GM11168 (cell line): ENCODE data around the gene MYO18B.

Experiments
- in situ Hi-C: fragments of 300-500 bp; cut with MboI; formaldehyde crosslinking; loops from one replicate; pipeline ENCODE4 v1.12.0; 2022; ENCODE audit warnings: low sequenced_read_pairs; ENCODE audit not compliant: unreplicated experiment

The MYO18B gene

DNA sequence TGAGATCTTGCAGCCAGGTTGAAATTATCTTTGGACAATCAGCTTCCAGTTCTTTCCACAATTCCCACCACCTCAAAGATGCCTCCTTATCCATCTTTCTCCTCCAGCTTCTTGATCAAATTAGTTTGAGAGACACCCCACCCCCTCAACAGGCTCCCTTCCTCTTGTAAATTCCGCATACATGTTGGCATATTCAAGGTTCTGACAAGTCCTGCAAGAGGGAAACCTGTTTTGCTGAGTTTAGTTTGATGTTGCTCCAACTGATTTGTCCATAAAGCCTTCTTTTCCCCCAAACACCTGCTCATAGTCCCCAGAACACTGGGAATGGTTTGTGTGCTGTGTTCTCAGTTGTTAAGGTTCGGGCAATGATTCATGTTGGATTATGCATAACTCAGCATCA, 73.6 kb downstream of the MYO18B start:
- in situ Hi-C loops, result no loop called here

DNA sequence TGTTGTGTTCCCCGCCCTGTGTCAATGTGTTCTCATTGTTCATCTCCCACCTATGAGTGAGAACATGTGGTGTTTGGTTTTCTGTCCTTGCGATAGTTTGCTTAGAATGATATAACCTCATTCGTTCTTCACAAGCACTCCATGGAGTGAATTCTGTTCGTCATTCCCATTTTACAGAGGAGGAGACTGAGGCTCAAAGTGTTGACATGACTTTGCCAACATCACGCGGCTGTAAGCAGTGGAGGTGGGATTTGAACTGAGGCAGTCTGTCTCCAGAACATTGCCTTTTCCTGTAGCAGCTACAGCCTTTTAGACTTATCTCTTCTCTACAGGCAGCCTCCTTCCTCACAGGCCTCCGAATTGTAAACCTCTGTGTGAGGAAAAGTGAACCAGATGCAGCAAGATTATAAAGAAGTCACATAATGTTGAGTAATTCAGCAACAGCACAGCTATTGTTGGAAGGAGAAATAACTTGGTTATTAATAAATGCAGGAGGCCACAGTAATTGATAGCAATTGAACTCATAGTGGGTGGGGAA, 74.6 kb downstream of the MYO18B start:
- in situ Hi-C loops, result no loop called here

DNA sequence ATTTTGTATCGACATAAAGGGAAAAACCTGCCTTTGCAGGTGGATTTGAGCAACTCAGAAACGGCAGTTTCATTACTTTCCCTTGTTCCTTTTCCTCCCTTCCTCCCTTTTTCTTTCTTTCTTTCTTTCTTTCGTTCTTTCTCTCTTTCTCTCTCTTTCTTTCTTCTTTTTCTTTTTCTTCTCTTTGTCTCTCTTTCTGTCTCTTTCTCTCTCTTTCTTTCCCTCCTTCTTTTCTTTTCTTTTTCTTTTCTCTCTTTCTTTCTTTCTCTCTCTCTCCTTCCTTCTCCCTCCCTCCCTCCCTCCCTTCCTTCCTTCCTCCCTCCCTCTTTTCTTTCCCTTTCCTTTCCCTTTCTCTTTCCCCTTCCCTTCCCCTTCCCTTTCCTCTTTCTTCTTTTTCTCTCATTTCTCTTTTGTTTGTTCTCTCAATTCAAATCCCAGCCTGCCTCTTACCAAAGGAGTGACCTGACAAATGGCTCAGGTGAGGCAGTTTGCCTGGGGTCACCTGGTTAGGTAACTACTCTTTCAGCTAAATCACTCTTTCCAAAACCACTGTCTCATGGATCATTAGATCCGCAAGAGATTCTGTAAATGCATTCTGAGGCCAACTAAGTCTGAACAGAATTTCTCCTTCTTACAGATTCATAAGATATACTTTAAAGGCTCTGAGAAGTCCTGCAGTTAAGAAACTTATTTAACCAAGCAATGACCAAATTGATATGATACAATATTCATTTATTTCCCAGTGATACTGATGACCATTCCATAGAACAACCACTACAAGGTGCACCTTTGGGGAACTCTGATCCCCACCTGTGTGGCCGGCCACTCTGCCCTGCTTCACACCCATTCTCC, 75.3 kb downstream of the MYO18B start:
- in situ Hi-C loops, result no loop called here

DNA sequence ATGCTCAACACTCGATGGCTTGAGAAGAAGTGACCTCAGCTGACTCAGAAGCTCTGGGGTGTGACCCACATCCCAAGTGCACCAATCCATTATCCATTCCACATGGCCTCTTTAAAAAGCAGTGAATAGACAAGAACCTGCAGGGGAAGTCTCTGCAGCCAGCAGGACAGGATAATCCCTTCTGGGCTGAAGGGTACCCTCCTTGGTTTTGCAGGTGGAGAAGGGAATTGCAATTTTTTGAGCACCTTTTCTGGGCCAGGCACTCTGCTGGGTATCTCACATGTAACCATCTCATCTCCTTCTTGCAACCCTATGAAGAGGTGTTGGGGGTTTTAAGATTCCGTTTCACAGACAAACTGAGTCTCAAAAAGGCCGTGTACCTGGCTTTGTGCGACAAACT, 76.6 kb downstream of the MYO18B start:
- in situ Hi-C loops, result no loop called here

DNA sequence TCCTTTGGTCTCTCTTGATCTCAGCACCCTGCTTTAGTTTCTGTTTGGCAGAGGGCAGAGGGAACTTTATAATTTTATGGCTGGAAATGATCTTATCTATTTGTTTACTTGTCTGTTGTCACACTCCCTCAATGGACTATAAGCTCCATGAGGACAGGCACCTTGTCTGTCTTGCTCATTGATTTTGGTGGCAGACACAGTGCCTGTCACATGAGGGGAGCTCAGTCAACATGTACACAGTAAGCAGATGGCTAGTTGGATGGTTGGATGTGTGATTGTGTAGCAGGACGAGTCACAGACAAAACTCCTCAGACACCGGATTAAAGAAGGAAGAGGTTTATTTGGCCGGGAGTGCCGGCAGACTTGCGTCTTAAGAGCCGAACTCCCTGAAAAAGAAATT, 80.4 kb downstream of the MYO18B start:
- in situ Hi-C loops, result no loop called here

DNA sequence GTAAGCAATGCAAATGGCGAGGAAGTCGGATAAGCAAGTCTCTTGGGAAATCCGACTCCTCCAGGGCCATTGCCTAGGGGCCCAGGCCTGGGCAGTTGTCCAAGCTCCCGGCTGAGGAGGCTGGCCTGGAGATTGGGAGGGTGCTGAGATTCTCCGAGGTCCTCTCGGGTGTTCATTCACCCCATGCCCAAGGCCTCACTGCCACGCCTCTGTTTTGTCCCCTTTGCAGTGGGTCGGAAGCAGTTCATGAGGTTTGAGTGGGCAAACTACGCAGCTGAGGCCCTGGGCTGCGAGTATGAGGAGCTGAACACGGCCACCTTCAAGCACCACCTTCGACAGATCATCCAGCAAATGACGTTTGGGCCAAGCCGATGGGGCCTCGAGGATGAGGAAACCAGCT, 81.3 kb downstream of the MYO18B start:
- in situ Hi-C loops, result no loop called here

DNA sequence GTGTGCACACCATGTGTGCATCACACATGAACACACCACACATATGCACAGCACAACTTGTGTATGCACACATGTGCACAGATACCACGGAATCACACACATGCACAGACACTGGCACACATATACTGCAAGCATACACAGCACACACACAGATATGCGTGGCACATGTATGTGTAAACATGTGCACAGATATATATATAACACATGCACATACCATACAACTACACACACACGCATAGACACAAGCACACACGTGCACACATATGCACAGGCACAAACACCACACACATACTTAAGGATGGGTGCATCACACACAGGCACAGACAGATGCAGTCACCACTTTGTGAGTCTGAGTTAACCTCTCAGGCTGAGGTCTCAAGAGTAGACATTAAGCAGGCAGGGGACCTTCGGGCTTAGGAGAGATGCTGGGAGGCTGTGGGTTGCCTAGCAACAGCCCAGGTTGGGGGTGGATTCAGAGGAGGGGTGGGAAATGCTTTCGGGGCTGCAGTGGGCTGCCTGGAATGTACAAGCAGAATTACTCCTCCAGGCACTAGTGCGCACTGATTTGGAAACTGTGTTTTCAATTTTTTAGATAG, 82.9 kb downstream of the MYO18B start:
- in situ Hi-C loops, result no loop called here

DNA sequence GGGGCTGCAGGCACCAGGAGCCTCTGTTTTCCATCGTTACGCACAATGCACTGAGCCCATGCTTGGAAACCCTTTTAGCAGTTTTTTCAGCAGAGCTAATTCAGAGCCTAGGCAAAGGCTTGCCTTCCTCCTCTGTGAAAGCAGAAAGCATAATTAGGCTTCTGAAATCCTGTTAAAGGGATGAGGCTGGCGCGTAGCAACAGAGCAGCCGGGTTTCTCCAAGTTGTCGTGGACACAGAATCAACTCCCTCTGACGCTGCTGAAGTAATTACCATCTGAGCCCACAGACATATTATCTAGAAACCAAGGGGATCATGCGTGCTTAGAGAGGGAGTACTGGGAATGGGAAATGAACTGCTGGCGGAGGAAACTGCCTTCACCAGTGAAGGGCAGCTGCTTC, 85.4 kb downstream of the MYO18B start:
- in situ Hi-C loops, result no loop called here

DNA sequence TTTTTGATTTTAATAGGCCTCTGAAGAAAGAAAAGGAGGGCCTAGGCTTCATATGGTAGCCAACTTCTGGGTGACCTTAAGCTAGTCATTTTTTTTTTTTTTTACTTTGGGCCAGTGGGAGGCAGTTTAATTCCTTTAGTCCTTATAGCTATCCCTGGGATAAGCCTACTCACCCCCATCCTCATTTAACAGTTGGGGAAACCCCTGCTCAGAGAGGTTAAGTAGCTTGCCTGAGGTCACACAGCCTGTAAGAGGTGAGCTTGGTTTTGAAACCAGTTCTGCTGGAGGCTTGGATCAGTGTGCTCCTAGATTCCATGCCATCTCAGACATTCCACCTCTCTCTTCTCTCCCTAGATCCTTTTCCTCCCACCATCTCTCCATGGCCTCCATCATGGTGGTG, 86.4 kb downstream of the MYO18B start:
- in situ Hi-C loops, result no loop called here

DNA sequence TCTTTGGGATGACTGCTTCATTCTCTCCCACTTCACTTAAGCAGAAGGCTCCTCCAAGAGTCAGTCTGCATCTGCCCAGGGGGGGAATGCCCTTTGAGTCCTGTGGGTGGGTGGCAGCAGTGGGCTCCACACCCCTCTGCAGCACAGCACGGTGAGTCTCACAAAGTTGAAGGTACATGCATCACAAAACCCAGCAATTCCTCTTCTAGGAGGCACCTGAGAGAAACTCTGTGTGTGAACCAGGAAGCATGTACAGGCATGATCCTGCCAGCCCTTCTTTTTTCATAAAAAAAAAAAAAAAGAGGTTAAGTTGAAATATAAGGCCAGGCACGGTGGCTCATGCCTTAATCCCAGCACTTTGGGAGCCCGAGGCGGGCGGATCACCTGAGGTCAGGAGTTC, 87.2 kb downstream of the MYO18B start:
- in situ Hi-C loops, result no loop called here

DNA sequence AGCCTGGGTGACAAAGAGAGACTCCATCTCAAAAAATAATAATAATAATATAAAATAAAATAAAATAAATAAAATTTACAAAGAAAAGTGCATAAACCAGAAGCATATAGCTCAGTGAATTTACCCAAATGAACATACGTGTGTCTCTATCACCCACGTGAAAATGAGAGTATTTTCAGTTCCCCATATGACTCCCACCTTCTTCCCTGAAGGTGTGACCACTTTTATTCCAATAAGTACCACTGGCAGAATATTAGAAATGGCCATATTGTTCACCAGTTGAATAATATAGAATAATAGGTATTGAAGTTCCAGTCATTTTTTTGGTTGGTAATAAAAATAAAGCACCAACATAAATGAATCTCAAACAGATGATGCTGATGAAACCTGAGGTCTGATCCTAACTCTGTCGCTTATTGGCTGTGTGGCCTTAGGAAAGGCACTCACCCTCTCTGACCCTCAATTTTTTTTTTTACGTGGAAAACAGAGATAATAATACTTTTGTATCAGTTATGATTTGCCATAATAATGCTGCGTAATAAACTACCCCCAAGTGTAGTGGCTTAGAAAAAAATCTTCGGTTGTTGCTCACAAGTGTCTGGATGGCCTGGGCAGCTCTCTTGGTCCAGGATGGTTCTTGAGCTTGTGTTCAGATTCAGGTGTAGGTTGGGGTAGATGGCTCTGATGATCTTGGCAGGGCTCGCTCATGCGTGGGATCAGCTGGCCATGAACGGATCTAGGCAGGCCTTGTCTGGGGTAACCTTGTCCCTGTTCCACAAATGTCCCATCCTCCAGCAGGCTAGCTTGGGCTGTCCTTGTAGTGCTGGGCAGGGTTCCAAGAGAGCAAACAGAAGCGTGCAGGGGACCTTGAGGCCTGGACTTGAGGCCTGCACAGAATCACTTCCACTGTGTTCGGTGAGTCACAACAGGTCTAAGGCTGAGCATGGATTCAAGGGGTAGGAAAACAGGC, 88.1 kb downstream of the MYO18B start:
- in situ Hi-C loops, result no loop called here

DNA sequence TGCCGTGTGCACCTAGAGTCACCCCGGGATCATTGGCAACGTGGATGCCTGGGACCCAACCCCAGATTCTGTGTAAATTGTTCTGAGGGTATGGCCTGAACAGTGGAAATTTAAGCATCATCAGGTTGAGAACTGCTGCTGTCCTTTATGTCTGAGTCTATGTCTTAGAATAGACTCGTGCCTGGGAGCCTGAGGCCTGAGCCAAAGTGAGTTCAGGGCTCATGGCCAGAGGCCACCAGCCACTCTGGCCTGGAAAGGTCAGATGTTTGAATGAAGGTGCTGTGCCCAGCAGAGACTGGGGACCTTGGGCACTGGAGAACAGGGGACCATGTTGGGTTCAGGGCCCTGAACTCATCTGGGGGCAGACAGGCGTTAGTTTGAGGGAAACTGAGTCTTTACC, 91.1 kb downstream of the MYO18B start:
- in situ Hi-C loops, result no loop called here

DNA sequence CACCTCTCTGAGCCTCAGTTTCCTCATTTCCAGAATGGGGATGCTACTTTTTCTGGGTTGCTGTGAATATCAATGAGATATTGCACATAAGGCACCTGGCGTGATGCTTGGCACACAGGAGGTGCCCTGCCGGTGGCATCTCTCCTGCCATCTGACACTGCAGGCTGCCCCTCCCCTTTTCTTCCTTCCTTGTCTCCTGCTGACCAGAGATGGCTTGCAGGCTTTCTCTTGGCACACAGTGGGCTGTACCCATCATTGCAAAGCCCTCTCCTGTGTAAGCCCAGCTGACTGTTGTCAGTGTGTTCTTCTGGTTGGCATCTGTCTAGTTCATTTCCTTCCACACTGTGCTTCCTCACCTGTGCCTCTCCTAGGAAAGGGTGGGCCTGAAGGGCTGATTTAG, 91.7 kb downstream of the MYO18B start:
- in situ Hi-C loops, result no loop called here

DNA sequence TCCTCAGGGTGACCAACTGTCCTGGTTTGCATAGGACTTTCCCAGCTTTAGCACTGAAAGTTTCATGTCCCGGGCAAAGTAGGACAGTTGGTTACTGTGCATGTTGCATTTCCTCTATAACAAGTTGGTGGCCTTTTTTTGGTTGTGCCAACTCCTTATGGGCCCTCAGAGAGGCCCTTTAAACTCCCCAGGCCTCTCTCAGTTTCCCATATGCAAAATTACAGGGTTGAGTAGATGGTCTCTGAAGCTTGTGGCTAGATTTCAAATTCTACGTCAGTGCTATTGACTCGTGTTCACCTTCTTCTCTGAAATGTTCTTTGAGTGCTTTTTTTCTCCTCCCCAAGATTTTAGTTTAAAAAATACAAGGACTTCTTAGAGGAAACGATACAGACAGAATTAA, 92.5 kb downstream of the MYO18B start:
- in situ Hi-C loops, result no loop called here

DNA sequence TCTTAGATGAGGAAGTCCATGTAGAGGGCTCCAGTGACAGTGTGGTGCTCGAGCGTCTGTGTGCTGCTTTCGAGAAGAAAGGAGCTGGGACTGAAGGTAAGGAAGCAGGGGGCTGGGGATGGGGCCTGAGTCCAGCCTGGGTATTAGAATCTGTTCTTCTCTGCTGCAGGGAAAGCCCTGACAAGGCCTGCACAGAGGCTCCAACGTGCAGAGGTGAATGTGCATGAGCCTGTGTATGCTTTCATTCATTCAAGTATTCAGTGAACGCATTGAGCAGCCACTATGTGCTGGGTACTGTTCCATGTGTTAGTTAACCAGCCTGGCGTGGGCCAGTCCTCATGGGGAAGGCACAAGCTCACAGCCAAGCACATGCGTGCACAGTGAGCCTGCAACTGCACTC, 93.4 kb downstream of the MYO18B start:
- in situ Hi-C loops, result no loop called here

DNA sequence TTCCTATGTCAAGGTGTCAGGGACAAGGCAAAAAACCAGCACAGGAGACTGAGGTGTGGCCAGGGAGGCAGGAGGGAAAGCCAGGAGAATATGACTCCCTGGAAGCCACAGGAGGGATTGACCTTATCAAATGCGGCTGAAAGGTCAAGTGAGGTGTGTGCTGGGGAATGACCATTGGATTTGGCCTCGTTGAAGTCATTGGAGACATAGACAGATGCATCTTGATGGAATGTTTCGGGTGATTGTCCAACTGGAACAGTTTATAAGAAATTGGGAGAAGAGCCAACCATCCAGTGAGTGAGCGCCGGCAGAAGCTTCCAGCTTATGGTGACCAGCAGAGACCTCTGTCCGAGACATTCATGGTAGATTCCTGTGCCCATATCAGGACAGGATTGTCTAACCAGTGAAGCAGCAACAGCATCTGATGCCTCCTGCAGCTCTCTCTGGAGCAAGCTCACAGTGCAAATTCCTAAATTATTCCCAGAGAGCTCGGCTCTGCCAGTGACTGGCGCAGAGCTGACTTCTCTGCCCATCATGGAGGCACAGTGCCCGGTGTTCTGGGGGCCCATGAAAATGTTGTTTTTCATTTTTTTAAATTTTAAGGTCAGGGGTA, 95.4 kb downstream of the MYO18B start:
- in situ Hi-C loops, result no loop called here

DNA sequence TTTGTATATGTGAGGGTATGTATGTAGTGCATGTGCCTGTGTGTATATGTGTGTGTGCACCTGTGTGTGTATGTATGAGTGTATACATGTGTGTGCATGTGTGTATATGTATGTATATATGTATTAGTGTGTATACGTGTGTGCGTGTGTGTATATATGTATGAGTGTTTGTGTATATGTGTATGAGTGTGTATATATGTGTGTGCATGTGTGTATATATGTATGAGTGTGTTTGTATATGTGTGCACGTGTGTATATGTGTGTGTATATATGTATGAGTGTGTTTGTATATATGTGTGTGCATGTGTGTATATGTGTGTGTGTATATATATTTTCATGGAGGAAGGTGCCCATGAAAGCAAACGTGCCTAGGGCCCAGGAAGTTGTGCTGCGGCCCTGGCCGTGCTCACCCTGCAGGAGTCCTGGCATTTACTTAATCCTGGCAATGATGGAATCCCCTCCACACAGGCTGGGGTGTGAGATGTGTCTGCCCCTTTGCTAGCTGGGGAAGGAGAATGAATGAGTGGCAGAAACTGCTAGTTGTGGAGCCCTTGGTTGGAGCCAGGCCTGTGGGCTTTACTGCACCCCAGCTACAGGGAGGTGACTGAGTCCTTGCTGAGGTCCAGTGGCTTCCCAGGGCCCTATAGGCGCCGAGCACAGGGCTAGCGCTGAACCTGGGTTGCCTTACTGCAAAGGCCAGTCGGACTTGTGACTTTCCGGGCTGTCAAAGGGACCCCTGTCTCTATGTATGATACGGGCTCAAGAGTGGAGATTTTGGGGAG, 97.2 kb downstream of the MYO18B start:
- in situ Hi-C loops, result no loop called here

DNA sequence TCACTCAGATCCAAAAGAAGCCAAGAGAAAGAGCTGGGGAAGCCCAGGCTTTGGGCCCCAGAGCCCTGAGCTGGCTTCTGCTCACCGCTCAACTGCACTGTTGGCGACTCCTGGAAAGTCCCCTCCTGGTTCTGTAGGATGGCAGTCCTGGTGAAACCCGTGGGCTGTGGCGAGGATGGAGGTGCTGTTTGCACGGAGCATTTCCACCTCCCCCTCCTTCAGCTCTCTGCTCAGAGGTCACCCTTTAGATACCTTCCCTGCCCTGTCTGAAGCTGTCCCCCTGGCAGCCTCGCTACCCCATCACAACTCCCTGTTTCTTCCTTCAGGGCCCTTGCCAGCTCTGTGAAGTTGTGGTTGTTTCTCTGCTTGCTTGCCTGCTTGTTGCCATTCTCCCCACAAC, 97.8 kb downstream of the MYO18B start:
- in situ Hi-C loops, result no loop called here

DNA sequence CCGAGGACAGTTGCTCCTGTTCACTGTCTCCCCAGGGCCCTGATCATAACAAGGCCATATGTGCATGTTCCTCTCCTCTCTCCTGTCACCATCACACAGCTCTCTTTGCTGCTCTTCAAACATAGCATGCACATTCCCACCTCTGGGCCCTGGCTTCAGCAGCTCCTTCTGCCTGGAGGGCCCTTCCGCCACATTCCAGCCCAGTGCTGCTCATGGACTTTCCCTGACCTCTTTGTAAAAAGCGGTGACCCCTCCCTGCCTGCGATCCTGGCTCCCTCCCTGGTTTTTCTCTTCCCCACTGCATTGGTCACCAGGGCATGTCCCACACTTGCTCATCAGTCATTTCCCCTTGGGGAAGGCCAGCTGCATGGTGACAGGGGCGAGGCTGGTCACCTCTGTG, 98.2 kb downstream of the MYO18B start:
- in situ Hi-C loops, result no loop called here

DNA sequence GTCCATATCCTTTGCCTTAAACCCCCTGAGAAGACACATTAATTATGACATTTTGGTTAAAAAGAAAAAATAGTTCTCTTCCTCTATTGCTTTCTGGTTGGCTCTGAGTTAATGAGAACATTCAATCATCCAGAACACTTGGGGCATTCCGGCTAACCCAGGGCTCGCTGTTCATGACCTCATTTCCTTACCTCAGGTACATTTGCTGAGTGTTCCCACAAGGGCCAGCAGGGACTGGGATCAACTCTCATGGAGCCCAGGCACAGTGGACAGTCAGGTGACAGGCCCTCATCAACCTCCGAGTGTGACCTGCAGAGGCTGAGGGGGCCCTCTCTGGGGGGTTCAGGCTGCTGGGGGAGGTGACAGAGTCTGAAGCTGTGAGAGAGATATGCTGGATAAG, 98.9 kb downstream of the MYO18B start:
- in situ Hi-C loops, result no loop called here
